Panc1 (cell line): ENCODE results near the gene UCN3. TPM values are rescaled to one million over a fixed set of nuclear protein-coding genes. Genes with fewer than 3 reads are reported as not detected.

Experiments
- ATAC-seq: fragments of 200-7000 bp; cut with Tn5 transposase; 2 replicates; pipeline ENCODE4 v1.9.1; 2020; ENCODE audit warnings: mild to moderate bottlenecking, moderate library complexity
- BruUV-seq: library from RNA; stranded (reverse); fragments of 400-500 nt; replicated peaks from 2 replicates; lab custom pipeline; 2021; lab: Mats Ljungman, UMichigan
- CTCF ChIA-PET: fragments of 300-600 bp; sonication (Branson Sonifier 250); formaldehyde crosslinking; loops from one replicate; lab custom pipeline; 2022; ENCODE audit warnings: antibody characterized with exemption; lab: Charles Lee
- POLR2A ChIA-PET: fragments of 300-600 bp; sonication (Branson Sonifier 250); formaldehyde crosslinking; loops from one replicate; lab custom pipeline; 2022; ENCODE audit warnings: antibody characterized with exemption; lab: Charles Lee
- DNase-seq: peaks from one replicate; pipeline ENCODE4 v3.0.0-alpha.2; 2010; ENCODE audit warnings: low read depth, low spot score
- H3K27ac ChIP-seq: 2 replicates; pipeline ENCODE4 v1.5.1; 2011; ENCODE audit warnings: mild to moderate bottlenecking, low read length, inconsistent platforms
- H3K27me3 ChIP-seq: fragments of 200-500 bp; sonication (Bioruptor generic); 2 replicates; pipeline ENCODE4 v1.6.0; 2014; ENCODE audit warnings: low read length, inconsistent platforms; ENCODE audit not compliant: control insufficient read depth, insufficient read depth
- H3K36me3 ChIP-seq: fragments of 200-500 bp; sonication (Bioruptor generic); 2 replicates; pipeline ENCODE4 v1.5.1; 2014; ENCODE audit warnings: inconsistent platforms, mild to moderate bottlenecking, low read length, moderate library complexity; ENCODE audit not compliant: control insufficient read depth, insufficient read depth
- H3K4me1 ChIP-seq: 2 replicates; pipeline ENCODE4 v1.5.1; 2011; ENCODE audit warnings: inconsistent platforms, mild to moderate bottlenecking, low read length, moderate library complexity; ENCODE audit not compliant: control insufficient read depth, insufficient read depth
- H3K4me3 ChIP-seq, 2 experiments: 2 replicates each; pipeline ENCODE4 v1.5.1; 2011 to 2012; ENCODE audit warnings: low read depth in 2 of 2, low read length in 2 of 2, mild to moderate bottlenecking in 2 of 2, inconsistent platforms in 1 of 2, moderate library complexity in 1 of 2
- H3K9me3 ChIP-seq: fragments of 200-500 bp; sonication (Bioruptor generic); 2 replicates; pipeline ENCODE4 v1.5.1; 2014; ENCODE audit warnings: low read depth, mild to moderate bottlenecking, inconsistent platforms, low read length, moderate library complexity; ENCODE audit not compliant: control insufficient read depth, insufficient read depth
- CTCF ChIP-seq: fragments of 450-650 bp; IDR thresholded peaks from 2 replicates; pipeline ENCODE4 v1.5.1; 2017; ENCODE audit warnings: mild to moderate bottlenecking
- POLR2AphosphoS5 ChIP-seq: IDR thresholded peaks from 2 replicates; pipeline ENCODE4 v1.6.1; 2012; ENCODE audit warnings: mild to moderate bottlenecking, low read depth, low read length, moderate library complexity
- REST ChIP-seq, 2 experiments: IDR thresholded peaks; 2 replicates each; pipeline ENCODE4 v1.6.1; 2011 to 2012; ENCODE audit warnings: low read depth in 2 of 2, control low read depth in 1 of 2, low read length in 1 of 2, mild to moderate bottlenecking in 1 of 2, moderate library complexity in 1 of 2; ENCODE audit not compliant: insufficient read depth in 1 of 2
- SIN3A ChIP-seq: IDR thresholded peaks from 2 replicates; pipeline ENCODE4 v1.6.1; 2012; ENCODE audit warnings: low read depth, mild to moderate bottlenecking, low read length, moderate library complexity, borderline replicate concordance; ENCODE audit not compliant: insufficient read depth
- TCF7L2 ChIP-seq: IDR thresholded peaks from 2 replicates; pipeline ENCODE4 v1.6.1; 2011; ENCODE audit warnings: mild to moderate bottlenecking, low read depth, low read length, inconsistent platforms
- in situ Hi-C: cut with HindIII; loops from 2 replicates; pipeline ENCODE4 v1.10.0; 2016; ENCODE audit warnings: low sequenced_read_pairs, low pct_unique_long_range_greater_than_20kb
- intact Hi-C: fragments of 100-400 bp; cut with micrococcal nuclease; formaldehyde crosslinking; loops from one replicate; pipeline ENCODE4 v1.10.0; 2022; ENCODE audit not compliant: unreplicated experiment
- total RNA-seq: library from RNA; stranded (reverse); gene quantifications from one replicate; pipeline ENCODE4 v1.2.1, GENCODE V29; 2021; ENCODE audit not compliant: unreplicated experiment

The UCN3 gene
- total RNA-seq, 1 experiment from 2014 or later, result not detected

GRCh38 chr10:5423771-5424170, 59.0 kb downstream of the UCN3 start:
- in situ Hi-C loops, result no loop called here
- no TSS peak for BruUV-seq
- CTCF ChIA-PET, result no interaction called here

More at GRCh38 chr10:5423771-5424170, 59.0 kb downstream of the UCN3 start:
- POLR2A ChIA-PET, result no interaction called here
- Histone ChIP-seq H3K36me3 (no peaks in the 10 kb centered on the region), H3K27me3 (no peaks in the 10 kb centered on the region), H3K27ac (no peak overlapping the region), H3K4me1 (no peaks in the 10 kb centered on the region), H3K9me3 (peaks cover 9% of the 10 kb centered on the region; the same call in 1 of the 2 replicates), H3K4me3 (no peak overlapping the region)
- DNase-seq (no peak), ATAC-seq (no peak)
- no peak for TF ChIP-seq REST (IDR thresholded peaks at IDR 0.05; ENCODE audit: insufficient read depth in 1 of 2, low read depth in 2 of 2, low read length in 1 of 2)
- no peak for TF ChIP-seq SIN3A
- no peak for TF ChIP-seq TCF7L2
- TF ChIP-seq POLR2AphosphoS5, result no peak
- no peak for TF ChIP-seq CTCF
- intact Hi-C loops, result loop anchor here (10.0 kb wide), 1 partner anchor 569 kb away; no protein-coding TSS in a partner anchor

Other genes starting within 250 kb of the UCN3 start
- gene AKR1C8, start 179.8 kb upstream of the UCN3 start, total RNA-seq, result not detected
- not detected for gene AKR1C4, start 168.1 kb upstream of the UCN3 start, total RNA-seq
- not detected for gene TUBAL3, start 39.9 kb downstream of the UCN3 start, total RNA-seq
- gene NET1, start 47.6 kb downstream of the UCN3 start, total RNA-seq, result 28.6 TPM
- gene CALML5, start 134.6 kb downstream of the UCN3 start, total RNA-seq, result not detected
- gene CALML3, start 160.0 kb downstream of the UCN3 start, total RNA-seq, result not detected